Lung (tissue), 12 donors: Measurements from ENCODE around the gene IQSEC1. TPM values are rescaled to one million over a fixed set of nuclear protein-coding genes. Genes with fewer than 3 reads are reported as not detected.

Experiments used
- ATAC-seq: fragments of 200-7000 bp; cut with Tn5 transposase; one replicate; pipeline ENCODE4 v1.9.1; 2020; ENCODE audit warnings: moderate number of reproducible peaks; ENCODE audit not compliant: insufficient read depth, low FRiP score
- DNase-seq, 3 donors: peaks; one replicate each; pipeline ENCODE4 v3.0.0-alpha.2; 2013 to 2017
- H3K27ac ChIP-seq, 2 donors: one replicate each; pipeline ENCODE4 v1.5.1; 2013; ENCODE audit warnings: mild to moderate bottlenecking in 2 of 2, moderate library complexity in 2 of 2, control low read depth in 1 of 2, inconsistent platforms in 1 of 2, low read depth in 1 of 2, low read length in 1 of 2
- H3K27me3 ChIP-seq, 3 donors: one replicate each; pipeline ENCODE4 v1.5.1; 2013; ENCODE audit warnings: low read length in 2 of 3; ENCODE audit not compliant: control insufficient read depth in 3 of 3, insufficient read depth in 3 of 3
- H3K36me3 ChIP-seq, 4 donors: one replicate each; pipeline ENCODE4 v1.5.1; 2013; ENCODE audit warnings: low read length in 4 of 4, mild to moderate bottlenecking in 1 of 4, moderate library complexity in 1 of 4; ENCODE audit not compliant: control insufficient read depth in 4 of 4, insufficient read depth in 4 of 4
- H3K4me1 ChIP-seq, 5 donors: one replicate each; pipeline ENCODE4 v1.5.1; 2013; ENCODE audit warnings: low read length in 5 of 5, mild to moderate bottlenecking in 2 of 5, moderate library complexity in 1 of 5; ENCODE audit not compliant: control insufficient read depth in 5 of 5, insufficient read depth in 5 of 5
- H3K4me3 ChIP-seq: one replicate; pipeline ENCODE4 v1.5.1; 2013; ENCODE audit warnings: mild to moderate bottlenecking, control low read depth, moderate library complexity
- H3K9ac ChIP-seq, 2 donors: one replicate each; pipeline ENCODE4 v1.5.1; 2013; ENCODE audit warnings: low read length in 2 of 2, control low read depth in 1 of 2; ENCODE audit not compliant: insufficient read depth in 1 of 2
- H3K9me3 ChIP-seq, 4 donors: one replicate each; pipeline ENCODE4 v1.5.1; 2013; ENCODE audit warnings: low read length in 3 of 4, mild to moderate bottlenecking in 1 of 4, moderate library complexity in 1 of 4; ENCODE audit not compliant: control insufficient read depth in 4 of 4, insufficient read depth in 3 of 4
- CTCF ChIP-seq: IDR thresholded peaks from 2 replicates; pipeline ENCODE4 v1.5.1; 2012; ENCODE audit warnings: mild to moderate bottlenecking; ENCODE audit errors: control extremely low read depth, extremely low read depth
- WGBS, 2 donors: extraction: QIAGEN DNeasy Blood & Tissue Kit; methylation state at CpG; one replicate each; pipeline ENCODE4 v1.1.7; 2013; 5-methylcytosine and 5-hydroxymethylcytosine counted together
- polyA plus RNA-seq, 2 donors: library from polyadenylated mRNA; stranded (reverse); fragments of 200-250 nt; gene quantifications; one replicate each; pipeline ENCODE4 v1.2.1, GENCODE V29; 2013
- total RNA-seq, 2 donors: library from RNA; depleted of rRNA in 1 of 2; stranded (reverse); fragments of >200 nt in 1 of 2; gene quantifications; one replicate each; pipeline ENCODE4 v1.2.1, GENCODE V29; 2014 to 2021
- donor health status: control.
- donor health status: control.
- donor health status: Bipolar disorder and iron deficiency.
- donor health status: healthy.
- donor health status: DM: yes; HTN: yes; CAD: no.

IQSEC1 gene
- total and polyA plus RNA-seq, 4 donors = 13.9 to 69.1 (median 31.1) TPM

GRCh38 chr3:13072239-13072599 lies 1.0 kb downstream of the IQSEC1 start:
- DNase-seq (no peak), ATAC-seq (no peak)
- Histone ChIP-seq H3K9ac (no peak overlapping the region), H3K36me3 (no peaks in the 10 kb centered on the region), H3K27ac (peak overlapping the region in 1 of 2 donors; percentile 6), H3K4me3 (no peak overlapping the region), H3K27me3 (peaks cover 9 to 51% (median 39%) of the 10 kb centered on the region in 3 donors), H3K9me3 (peaks cover 0 to 8% (median 0%) of the 10 kb centered on the region in 4 donors), H3K4me1 (no peaks in the 10 kb centered on the region)
- TF ChIP-seq CTCF = no peak
- WGBS, 2 donors = 67 to 79% methylated on average over 14 of the region's 14 CpGs

GRCh38 chr3:13071695-13072094 lies 1.5 kb downstream of the IQSEC1 start:
- peaks cover 0 to 8% (median 0%) of the 10 kb centered on the region in 4 donors for H3K9me3 ChIP-seq
- H3K27me3 ChIP-seq = peaks cover 9 to 46% (median 37%) of the 10 kb centered on the region in 3 donors
- no peaks in the 10 kb centered on the region for H3K4me1 ChIP-seq
- peak overlapping the region in 1 of 2 donors; percentile 6 for H3K27ac ChIP-seq
- ATAC-seq = no peak
- DNase-seq = no peak
- H3K36me3 ChIP-seq = no peaks in the 10 kb centered on the region
- H3K4me3 ChIP-seq = no peak overlapping the region
- WGBS, 2 donors = 83 to 96% methylated on average over 13 of the region's 13 CpGs
- no peak overlapping the region for H3K9ac ChIP-seq
- no peak for TF ChIP-seq CTCF

GRCh38 chr3:13070391-13071070 lies 2.7 kb downstream of the IQSEC1 start:
- H3K36me3 ChIP-seq = no peaks in the 10 kb centered on the region
- no peak overlapping the region for H3K9ac ChIP-seq
- 66 to 72% methylated on average over 11 of the region's 11 CpGs for WGBS, 2 donors
- no peak for DNase-seq
- no peak overlapping the region for H3K27ac ChIP-seq
- H3K27me3 ChIP-seq = peaks cover 9 to 35% (median 27%) of the 10 kb centered on the region in 3 donors
- H3K4me3 ChIP-seq = no peak overlapping the region
- no peaks in the 10 kb centered on the region for H3K4me1 ChIP-seq
- ATAC-seq = no peak
- H3K9me3 ChIP-seq = peaks cover 0 to 8% (median 0%) of the 10 kb centered on the region in 4 donors
- TF ChIP-seq CTCF = no peak

- DNase-seq (no peak), ATAC-seq (no peak)
- peaks cover 4 to 24% (median 17%) of the 10 kb centered on the region in 3 donors for H3K27me3 ChIP-seq
- H3K4me3 ChIP-seq = no peak overlapping the region
- TF ChIP-seq CTCF = no peak
- no peaks in the 10 kb centered on the region for H3K4me1 ChIP-seq
- H3K9ac ChIP-seq = no peak overlapping the region
- WGBS, 2 donors = 73 to 84% methylated on average over 4 of the region's 4 CpGs
- peaks cover 0 to 6% (median 0%) of the 10 kb centered on the region in 4 donors for H3K9me3 ChIP-seq
- H3K36me3 ChIP-seq = no peaks in the 10 kb centered on the region
- no peak overlapping the region for H3K27ac ChIP-seq
Measured at GRCh38 chr3:13069495-13069894, 3.7 kb downstream of the IQSEC1 start.
